Ishikawa (cell line): Measurements from ENCODE around the gene ARFGAP1.
A peak's percentile ranks its signal among the peaks of the same experiment; 100 is the strongest.

Experiments used
- CEBPB ChIP-seq: IDR thresholded peaks from 2 replicates; pipeline ENCODE4 v1.6.1; 2012
- CREB1 ChIP-seq: IDR thresholded peaks from 2 replicates; pipeline ENCODE4 v1.6.1; 2012; ENCODE audit warnings: low read depth
- EGR1 ChIP-seq: IDR thresholded peaks from 2 replicates; pipeline ENCODE4 v1.6.1; 2012
- EP300 ChIP-seq: IDR thresholded peaks from 2 replicates; pipeline ENCODE4 v1.6.1; 2012; ENCODE audit warnings: borderline replicate concordance
- FOXM1 ChIP-seq: IDR thresholded peaks from 2 replicates; pipeline ENCODE4 v1.6.1; 2012; ENCODE audit warnings: low read depth, borderline replicate concordance
- NFIC ChIP-seq: IDR thresholded peaks from 2 replicates; pipeline ENCODE4 v1.6.1; 2012
- RAD21 ChIP-seq: IDR thresholded peaks from 2 replicates; pipeline ENCODE4 v1.6.1; 2012; ENCODE audit warnings: low read depth
- TAF1 ChIP-seq: IDR thresholded peaks from 2 replicates; pipeline ENCODE4 v1.6.1; 2012; ENCODE audit warnings: low read depth, mild to moderate bottlenecking
- TCF12 ChIP-seq: IDR thresholded peaks from 2 replicates; pipeline ENCODE4 v1.6.1; 2012; ENCODE audit warnings: low read depth
- TEAD4 ChIP-seq: IDR thresholded peaks from 2 replicates; pipeline ENCODE4 v1.6.1; 2012
- YY1 ChIP-seq: IDR thresholded peaks from 2 replicates; pipeline ENCODE4 v1.6.1; 2012; ENCODE audit warnings: low read depth
- ZBTB7A ChIP-seq: IDR thresholded peaks from 2 replicates; pipeline ENCODE4 v1.6.1; 2012; ENCODE audit warnings: low read depth
- TF ChIP-seq, protein P1 (sequence below): IDR thresholded peaks from 2 replicates; pipeline ENCODE4 v1.6.1; 2012; ENCODE audit warnings: low read depth, mild to moderate bottlenecking
- TF ChIP-seq, protein P2 (sequence below): IDR thresholded peaks from 2 replicates; pipeline ENCODE4 v1.6.1; 2012
- TF ChIP-seq, protein P3 (sequence below): IDR thresholded peaks from 2 replicates; pipeline ENCODE4 v1.6.1; 2012

The ARFGAP1 gene

DNA sequence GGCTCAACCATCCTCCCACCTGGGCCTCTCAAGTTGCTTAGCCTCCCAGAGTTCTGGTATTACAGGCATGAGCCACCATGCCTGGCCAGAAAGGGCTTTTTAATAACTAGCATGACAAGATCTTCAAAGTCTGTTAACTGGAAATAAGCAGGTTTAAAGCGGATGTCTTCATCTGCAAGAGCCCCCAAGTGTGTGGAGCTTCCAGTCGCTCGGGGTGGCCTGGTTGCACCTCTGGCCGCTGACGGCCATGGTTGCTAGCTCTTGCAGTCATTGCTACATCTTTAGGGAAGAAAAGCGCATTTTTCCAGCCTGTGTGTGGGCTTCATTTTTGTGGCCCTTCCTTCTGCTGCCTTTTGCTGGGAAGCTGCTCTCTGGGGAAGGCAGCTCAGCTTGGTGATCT, 7.8 kb downstream of the ARFGAP1 start:
- TF ChIP-seq CREB1: no peak
- TF ChIP-seq TCF12: no peak
- TF ChIP-seq, protein P1, sequence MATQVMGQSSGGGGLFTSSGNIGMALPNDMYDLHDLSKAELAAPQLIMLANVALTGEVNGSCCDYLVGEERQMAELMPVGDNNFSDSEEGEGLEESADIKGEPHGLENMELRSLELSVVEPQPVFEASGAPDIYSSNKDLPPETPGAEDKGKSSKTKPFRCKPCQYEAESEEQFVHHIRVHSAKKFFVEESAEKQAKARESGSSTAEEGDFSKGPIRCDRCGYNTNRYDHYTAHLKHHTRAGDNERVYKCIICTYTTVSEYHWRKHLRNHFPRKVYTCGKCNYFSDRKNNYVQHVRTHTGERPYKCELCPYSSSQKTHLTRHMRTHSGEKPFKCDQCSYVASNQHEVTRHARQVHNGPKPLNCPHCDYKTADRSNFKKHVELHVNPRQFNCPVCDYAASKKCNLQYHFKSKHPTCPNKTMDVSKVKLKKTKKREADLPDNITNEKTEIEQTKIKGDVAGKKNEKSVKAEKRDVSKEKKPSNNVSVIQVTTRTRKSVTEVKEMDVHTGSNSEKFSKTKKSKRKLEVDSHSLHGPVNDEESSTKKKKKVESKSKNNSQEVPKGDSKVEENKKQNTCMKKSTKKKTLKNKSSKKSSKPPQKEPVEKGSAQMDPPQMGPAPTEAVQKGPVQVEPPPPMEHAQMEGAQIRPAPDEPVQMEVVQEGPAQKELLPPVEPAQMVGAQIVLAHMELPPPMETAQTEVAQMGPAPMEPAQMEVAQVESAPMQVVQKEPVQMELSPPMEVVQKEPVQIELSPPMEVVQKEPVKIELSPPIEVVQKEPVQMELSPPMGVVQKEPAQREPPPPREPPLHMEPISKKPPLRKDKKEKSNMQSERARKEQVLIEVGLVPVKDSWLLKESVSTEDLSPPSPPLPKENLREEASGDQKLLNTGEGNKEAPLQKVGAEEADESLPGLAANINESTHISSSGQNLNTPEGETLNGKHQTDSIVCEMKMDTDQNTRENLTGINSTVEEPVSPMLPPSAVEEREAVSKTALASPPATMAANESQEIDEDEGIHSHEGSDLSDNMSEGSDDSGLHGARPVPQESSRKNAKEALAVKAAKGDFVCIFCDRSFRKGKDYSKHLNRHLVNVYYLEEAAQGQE: no peak
- TF ChIP-seq, protein P2, sequence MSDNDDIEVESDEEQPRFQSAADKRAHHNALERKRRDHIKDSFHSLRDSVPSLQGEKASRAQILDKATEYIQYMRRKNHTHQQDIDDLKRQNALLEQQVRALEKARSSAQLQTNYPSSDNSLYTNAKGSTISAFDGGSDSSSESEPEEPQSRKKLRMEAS: no peak
- TF ChIP-seq CEBPB: no peak
- no peak for TF ChIP-seq NFIC
- TF ChIP-seq FOXM1: no peak
- no peak for TF ChIP-seq YY1
- TF ChIP-seq, protein P3, sequence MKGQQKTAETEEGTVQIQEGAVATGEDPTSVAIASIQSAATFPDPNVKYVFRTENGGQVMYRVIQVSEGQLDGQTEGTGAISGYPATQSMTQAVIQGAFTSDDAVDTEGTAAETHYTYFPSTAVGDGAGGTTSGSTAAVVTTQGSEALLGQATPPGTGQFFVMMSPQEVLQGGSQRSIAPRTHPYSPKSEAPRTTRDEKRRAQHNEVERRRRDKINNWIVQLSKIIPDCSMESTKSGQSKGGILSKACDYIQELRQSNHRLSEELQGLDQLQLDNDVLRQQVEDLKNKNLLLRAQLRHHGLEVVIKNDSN: no peak
- no peak for TF ChIP-seq TEAD4
- TF ChIP-seq ZBTB7A: no peak
- TF ChIP-seq TAF1: no peak
- TF ChIP-seq EGR1: no peak
- TF ChIP-seq RAD21: no peak
- no peak for TF ChIP-seq EP300

DNA sequence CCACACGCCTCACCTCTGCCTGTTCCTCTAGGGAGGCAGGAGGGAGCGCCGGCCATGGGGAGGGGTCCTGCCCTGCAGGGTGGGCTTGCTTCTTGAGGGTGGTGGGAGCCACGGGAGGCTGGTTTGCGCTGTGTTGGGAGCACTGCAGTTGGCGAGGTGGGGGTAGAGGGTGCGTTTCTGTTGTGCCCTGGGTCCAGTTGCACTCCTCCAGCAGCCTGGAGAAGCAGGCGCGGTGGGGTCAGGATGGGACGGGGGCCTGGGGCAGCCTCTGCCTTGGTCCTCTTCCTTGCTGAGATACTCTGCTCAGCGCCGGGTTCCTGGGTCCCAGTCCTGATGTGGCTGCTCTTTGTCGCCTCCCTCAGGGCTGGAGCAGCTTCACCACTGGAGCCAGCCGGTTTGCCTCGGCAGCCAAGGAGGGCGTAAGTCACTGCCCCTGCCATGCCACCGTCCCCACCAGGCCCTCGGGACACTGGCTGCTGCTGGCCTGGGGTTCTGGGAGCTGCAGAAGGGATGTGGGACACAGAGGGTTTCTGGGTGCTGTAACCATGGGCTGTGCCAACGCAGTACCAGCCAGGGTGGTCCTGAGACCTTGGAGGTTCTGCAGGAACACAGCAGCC, 8.4 kb downstream of the ARFGAP1 start:
- TF ChIP-seq EP300 (no peak), CEBPB (no peak), RAD21 (peak; percentile 24; the same call in 1 of the 2 replicates), NFIC (no peak), ZBTB7A (0 out of 2 replicates have a peak, but pooled peaks have one; percentile 36), YY1 (no peak)

DNA sequence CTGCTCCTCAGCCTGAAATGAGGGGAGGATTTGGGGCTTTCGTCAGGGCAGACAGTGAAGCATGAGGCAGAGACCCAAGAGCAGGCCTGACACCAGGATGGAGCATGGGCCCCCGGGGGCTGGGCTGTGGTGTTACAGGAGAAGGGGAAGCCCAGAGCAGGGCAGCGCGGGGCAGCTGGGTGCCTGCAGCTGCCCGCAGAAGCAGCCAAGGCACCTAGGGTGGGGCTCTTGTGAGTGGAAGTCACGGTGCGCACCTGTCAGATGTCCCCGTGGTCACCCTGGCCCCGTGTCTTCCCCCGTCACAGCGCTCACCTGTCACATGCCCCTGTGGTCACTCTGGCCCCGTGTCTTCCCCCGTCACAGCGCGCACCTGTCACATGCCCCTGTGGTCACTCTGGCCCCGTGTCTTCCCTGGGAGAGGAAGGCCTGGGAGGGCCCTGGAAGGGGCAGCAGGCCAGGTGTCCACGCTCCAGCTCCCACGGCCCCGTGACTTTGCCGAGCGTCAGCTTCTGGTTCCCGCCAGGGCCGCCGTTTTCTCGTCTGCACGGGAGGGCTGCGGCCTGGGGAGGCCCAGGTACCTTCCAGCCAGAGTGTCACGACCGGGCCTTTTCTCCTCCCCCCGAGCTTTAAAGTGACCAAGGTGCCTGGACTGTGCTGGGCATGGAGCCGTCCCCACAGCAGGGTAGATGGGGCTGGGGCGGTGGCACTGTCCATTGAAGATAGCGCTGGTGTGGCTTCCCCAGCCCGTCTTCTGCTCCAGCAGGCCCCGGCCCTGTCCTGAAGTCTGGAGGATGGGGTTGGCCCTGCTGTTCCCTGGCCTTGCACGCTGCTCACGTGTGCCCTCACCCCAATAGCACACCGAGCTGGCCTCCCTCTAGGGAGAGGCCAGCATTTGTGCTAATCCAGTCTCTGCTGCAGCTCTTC, 9.4 kb downstream of the ARFGAP1 start:
- TF ChIP-seq CEBPB: no peak
- TF ChIP-seq EP300: no peak
- no peak for TF ChIP-seq TAF1
- TF ChIP-seq YY1: no peak
- no peak for TF ChIP-seq TCF12
- no peak for TF ChIP-seq FOXM1
- no peak for TF ChIP-seq CREB1
- TF ChIP-seq TEAD4: no peak
- TF ChIP-seq EGR1: no peak
- TF ChIP-seq, protein P3: no peak
- no peak for TF ChIP-seq ZBTB7A
- TF ChIP-seq, protein P2: no peak
- no peak for TF ChIP-seq RAD21
- TF ChIP-seq, protein P1: no peak
- no peak for TF ChIP-seq NFIC

DNA sequence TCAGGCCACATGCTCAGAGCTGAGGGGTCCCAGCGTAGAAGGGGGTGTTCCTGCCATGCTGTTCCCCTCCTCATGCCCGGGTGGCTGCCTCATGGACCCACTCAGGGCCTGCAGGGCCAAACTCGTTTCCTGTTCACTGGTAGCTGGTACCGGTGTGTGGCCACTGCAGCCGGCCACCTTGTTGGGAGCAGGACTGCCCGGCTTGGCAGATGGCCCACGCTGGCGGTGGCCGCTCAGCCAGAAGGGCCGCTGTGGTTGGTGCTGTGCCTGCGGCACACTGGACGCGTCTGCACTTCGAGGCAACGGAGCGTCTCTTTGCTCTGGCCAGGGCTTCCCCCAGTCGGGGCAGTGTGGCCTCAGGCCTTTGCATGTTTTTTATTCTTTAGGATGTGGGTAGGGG, 10.3 kb downstream of the ARFGAP1 start:
- no peak for TF ChIP-seq CEBPB
- TF ChIP-seq EGR1: no peak
- TF ChIP-seq RAD21: no peak
- TF ChIP-seq NFIC: no peak
- TF ChIP-seq, protein P1: no peak
- TF ChIP-seq TEAD4: no peak
- TF ChIP-seq TCF12: no peak
- TF ChIP-seq EP300: no peak
- no peak for TF ChIP-seq YY1
- TF ChIP-seq, protein P2: no peak
- TF ChIP-seq, protein P3: no peak
- no peak for TF ChIP-seq TAF1
- no peak for TF ChIP-seq FOXM1
- no peak for TF ChIP-seq ZBTB7A
- TF ChIP-seq CREB1: no peak
